GM18511 (cell line): ENCODE measurements around the gene FLOT1.
"Not testable (repeated sequence)": the region's sequence is repeated elsewhere in the genome, so short reads cannot be mapped to it uniquely, and the experiment has no call there.

Source experiments
- ATAC-seq: cut with Tn5 transposase; IDR thresholded peaks from one replicate; pipeline ENCODE4 v1.9.1; 2021; ENCODE audit warnings: mild to moderate bottlenecking, moderate library complexity; ENCODE audit not compliant: unreplicated experiment

FLOT1 gene

GRCh38 chr6:30767944-30768301 is 25.4 kb upstream of the FLOT1 start:
- no peak for ATAC-seq

- ATAC-seq, result peak; percentile 64
Observed at GRCh38 chr6:30767158-30767943, 24.9 kb upstream of the FLOT1 start.

- ATAC-seq, result no peak
Observed at GRCh38 chr6:30766461-30767157, 24.1 kb upstream of the FLOT1 start.

DNA sequence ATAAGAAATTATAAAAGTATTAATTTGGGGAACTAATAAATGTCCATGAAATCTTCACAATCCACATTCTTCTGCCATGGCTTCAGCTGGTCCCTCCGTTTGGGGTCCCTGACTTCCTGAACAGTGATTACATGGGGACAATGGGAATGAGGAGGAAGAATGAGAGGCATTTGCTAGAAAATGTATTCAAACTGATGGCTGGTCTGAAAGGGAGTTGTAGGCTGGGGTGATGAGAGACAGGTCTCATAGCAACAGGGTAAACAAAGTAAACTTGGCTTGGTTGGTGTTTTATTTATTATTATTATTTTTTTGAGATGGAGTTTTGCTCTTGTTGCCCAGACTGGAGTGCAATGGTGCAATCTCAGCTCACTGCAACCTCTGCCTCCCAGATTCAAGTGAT is 23.0 kb upstream of the FLOT1 start:
- ATAC-seq, result not testable (repeated sequence)

GRCh38 chr6:30764490-30765043 is 22.1 kb upstream of the FLOT1 start:
- ATAC-seq, result not testable (repeated sequence)

- no peak for ATAC-seq
Observed at GRCh38 chr6:30763618-30764489, 21.4 kb upstream of the FLOT1 start.

DNA sequence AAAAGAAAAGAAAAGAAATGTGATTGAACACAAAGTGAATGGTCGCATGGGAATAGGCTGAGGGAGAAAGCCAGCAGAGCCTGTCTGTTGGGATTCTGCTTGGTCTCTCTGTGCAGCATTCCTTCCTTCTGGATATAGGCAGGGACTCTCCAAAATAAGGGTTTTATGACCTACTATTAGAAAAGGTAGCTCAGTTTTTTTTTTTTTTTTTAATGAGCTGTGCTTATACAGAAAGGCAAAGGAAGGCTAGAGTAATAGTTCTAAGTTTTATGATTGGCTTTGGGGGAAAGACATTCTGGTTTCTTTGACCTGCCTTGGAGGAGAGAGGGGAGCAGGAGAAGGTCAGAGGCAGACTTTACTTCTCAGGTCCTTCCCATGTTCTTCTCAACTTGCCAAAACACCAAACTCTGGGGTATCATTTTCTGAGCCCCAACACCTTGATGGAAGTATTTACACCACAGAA is 20.7 kb upstream of the FLOT1 start:
- ATAC-seq, result no peak

DNA sequence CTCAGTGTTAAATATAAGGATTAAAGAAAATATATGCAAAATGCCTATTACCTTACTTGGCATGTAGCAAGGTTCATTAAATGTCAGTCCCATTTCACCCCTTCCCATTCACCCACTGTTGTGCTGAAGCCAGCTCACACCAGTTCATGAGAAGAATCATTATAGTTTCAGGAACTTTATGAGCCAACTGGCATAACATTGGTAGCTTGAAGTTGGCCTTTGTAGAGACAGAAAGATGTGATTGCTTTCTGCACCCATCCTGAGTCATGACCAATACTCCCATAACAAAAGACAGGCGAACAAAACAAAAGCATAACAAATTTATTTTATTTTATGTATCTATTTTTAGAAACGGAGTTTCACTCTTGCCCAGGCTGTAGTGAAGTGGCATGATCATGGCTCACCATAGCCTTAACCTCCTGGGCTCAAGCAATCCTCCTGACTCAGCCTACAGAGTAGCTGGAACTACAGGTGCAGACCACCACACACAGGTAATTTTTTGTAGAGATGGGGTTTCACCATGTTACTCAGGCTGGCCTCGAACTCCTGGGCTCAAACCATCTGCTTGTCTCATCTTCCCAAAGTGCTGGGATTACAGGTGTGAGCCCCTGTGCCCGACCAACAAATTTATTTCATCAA is 19.4 kb upstream of the FLOT1 start:
- ATAC-seq, result no peak

- ATAC-seq, result no peak
Observed at GRCh38 chr6:30760549-30760948, 18.1 kb upstream of the FLOT1 start.

GRCh38 chr6:30759575-30760239 is 17.2 kb upstream of the FLOT1 start:
- no peak for ATAC-seq

DNA sequence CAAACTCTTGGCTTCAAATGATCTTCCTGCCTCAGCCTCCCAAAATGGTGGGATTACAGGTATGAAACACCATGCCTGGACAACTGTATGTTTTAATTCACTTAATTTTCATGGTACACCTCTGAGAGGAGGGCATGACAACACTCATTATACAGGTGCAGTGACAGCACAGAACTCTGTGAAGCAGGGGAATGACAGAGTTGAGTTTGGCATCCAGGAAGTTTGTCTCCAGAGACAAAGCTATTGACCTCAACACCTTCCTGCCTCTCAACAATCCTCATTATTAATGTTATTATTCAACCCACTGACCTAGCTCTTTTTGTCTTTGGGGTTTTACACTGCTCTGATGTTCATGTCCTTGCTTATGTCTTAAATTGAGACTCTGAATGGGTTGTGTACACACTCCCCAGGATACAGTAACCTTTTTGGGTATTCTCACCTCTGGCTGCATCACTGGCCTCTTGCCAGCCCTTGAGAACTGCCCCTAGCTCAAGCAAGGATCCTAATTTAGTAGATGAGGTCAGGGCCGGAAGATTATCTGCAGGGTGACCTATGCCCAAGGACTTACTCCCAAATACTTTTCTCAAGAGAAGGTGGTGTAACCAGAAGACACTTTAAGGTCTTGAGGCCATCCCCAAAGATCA is 14.9 kb upstream of the FLOT1 start:
- no peak for ATAC-seq

GRCh38 chr6:30756405-30757003 is 14.0 kb upstream of the FLOT1 start:
- not testable (repeated sequence) for ATAC-seq

GRCh38 chr6:30754631-30755030 is 12.1 kb upstream of the FLOT1 start:
- ATAC-seq, result no peak

GRCh38 chr6:30752157-30752927 is 9.9 kb upstream of the FLOT1 start:
- no peak for ATAC-seq

- ATAC-seq, result no peak
Observed at GRCh38 chr6:30750379-30750668, 7.8 kb upstream of the FLOT1 start.

DNA sequence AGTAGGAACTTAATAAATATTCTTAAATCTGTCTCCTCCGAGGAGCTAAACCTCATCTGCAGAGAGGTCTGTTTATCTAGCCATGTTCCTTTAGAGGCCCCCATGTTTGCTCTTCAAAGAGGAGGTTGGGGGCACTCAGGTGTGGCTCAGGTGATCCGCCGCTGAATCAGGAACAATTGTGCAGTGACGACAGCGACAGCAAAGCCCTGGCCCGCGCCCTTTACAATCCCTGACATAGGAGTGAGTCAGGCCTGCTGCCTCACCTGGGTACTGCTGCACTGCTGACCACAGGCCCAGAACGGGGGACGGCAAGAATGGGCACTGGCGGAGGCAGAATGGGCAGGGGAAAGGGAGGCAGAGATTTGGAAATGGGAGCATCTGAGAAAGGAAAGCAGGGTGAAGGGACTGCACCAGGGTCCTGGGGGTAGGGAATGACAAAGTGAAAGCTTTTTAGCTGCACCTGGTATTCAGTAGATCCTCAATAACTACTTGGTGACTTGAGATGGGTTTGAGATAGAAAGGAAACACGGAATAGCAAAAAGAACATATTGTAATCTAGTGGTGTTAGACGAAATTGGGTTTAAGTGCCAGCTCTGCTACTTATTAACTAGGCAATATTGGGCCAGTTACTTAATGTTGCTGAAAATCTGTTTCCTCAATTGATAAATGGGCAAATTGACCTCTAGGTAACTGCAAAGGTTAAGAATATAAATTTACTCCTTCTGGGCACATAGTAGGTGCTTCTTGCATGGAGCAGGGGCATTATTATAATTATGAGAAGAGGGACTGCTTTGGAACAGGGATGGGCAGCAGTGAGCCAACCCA is 7.3 kb upstream of the FLOT1 start:
- ATAC-seq, result no peak

GRCh38 chr6:30748851-30749540 is 6.5 kb upstream of the FLOT1 start:
- ATAC-seq, result no peak
